ENCODE measurements around the gene CHDH.

The CHDH gene

GRCh38 chr3:53846134-53846850 lies at the start of gene CHDH, which contains the start of gene IL17RB:
Gene CHDH, minus strand, starts transcription at chr3:53846419. Its CDS starts 22,411 bp downstream, at chr3:53824008.
Gene IL17RB, plus strand, starts transcription at chr3:53846568. Its CDS starts 21 bp downstream, at chr3:53846589.
- no peak for DNase-seq

DNA sequence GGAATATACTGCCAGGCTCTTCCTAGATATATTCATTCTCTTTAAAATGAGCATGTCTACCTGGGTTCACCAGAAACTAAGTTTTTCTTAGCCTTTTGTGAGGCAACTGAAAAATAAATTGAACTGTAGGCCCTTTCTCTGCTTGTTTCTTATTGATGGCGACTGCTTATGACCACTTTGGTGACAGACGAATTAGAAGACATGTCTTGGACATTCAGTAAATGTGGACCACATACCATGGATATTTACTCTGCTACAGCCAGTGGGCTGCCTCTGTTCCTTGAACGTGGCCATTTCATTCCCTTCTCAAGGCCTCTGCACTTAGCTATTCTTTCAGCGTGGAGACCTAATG lies 46.0 kb upstream of the CHDH start:
- no peak for DNase-seq

DNA sequence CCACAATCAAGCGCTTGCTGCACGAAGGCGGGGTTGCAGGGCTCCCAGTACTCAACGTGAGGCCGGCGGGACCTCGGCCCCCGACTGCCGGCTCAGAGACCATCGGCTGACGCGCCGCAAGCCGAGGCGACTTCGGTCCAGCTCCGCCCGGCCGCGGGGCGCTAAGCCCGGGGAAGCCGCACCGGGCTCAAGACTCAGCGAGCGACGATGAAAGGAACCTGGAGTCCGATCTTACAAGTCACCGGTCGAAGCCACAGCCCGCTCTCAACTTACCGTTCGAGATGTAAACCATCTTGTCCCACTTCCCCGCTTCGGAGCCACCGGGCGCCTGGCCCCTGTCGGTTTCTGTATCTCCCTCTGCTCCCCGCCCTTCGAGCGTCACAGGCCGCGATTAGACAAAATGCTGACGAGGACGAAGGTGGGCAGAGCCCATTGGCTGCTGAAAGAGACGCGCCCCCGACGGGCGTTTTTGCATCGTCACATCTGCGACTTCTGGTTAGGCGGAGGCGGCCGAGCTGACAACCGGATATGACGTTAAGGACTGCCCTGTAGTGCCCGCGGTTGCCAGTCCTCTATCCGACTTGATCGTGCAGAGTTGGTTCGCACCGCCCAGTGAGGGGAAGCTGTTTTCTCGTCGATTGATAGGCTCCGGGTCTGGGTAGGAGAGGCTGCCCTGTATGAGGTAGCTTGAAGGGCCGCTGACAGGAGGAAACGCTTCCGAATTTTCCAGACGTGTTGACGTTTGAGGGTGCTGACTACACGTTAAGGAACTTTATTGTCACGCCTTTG lies 45.5 kb upstream of the CHDH start, which contains the start of gene SELENOK:
SELENOK (minus strand) TSS at position 363 of the 789 bp plus-strand sequence.
- DNase-seq, result peak; percentile 37

DNA sequence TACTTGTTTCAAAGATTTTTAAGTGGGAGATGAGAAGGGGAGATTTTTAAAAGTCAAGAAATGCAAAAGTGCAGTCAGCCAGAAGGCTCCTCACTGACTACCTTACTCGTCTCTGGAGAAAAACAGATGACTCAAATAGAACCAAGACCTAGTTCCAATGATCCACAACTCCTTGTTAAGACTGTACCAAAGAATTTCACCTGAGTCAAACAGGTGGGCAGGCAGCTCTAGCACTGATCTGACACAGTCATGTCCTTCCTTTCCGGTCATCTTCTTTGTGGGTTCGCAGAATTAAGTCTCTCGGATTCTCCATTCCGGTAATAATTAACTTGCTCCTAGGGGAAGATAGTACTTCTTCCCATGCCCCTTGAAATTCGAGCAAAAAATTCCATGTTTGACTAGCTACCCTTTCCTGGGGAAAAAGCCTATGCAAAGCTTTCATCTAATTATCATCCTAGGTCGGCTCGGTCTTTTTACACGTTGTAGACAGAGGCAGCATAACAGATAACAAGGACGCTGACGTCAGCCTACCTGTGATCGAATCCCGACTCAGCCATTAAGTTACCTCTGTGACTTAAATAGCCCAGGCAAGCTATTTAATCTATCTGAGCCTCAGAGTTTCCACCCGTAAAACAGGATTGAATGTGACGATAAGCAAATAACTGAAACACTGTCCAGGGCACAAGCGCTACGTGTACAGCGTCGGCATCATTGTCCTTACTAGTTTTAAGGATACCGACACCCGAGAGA lies 44.7 kb upstream of the CHDH start:
- DNase-seq, result no peak

GRCh38 chr3:53888232-53888631 lies 42.0 kb upstream of the CHDH start:
- no peak for DNase-seq

DNA sequence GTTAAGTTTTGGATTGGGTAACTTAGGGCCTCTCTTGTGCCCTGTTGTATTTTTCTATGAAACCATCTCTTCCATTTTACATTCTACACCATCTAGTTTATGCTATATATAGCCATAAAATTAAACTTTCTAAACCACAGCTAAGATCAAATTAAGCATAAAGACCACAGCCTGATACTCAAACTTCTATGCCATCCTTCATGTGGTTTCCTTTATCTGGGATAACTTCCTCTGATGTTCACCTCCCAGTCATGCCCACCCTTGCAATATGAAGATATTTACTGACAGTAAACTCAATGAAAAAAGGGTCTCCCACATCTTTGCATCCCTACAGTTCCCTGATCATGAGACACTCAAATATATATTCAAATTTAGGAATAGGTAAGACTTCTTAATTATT lies 41.2 kb upstream of the CHDH start:
- no peak for DNase-seq

GRCh38 chr3:53885239-53885638 lies 39.0 kb upstream of the CHDH start:
- DNase-seq, result no peak

GRCh38 chr3:53884623-53885022 lies 38.4 kb upstream of the CHDH start:
- no peak for DNase-seq

GRCh38 chr3:53883008-53883407 lies 36.8 kb upstream of the CHDH start:
- DNase-seq, result no peak

- peak; percentile 40 for DNase-seq
Measured at GRCh38 chr3:53881691-53882593, 35.7 kb upstream of the CHDH start, which contains the start of gene ACTR8. Gene ACTR8, minus strand, starts transcription at chr3:53882152. Its CDS starts 51 bp downstream, at chr3:53882101.

DNA sequence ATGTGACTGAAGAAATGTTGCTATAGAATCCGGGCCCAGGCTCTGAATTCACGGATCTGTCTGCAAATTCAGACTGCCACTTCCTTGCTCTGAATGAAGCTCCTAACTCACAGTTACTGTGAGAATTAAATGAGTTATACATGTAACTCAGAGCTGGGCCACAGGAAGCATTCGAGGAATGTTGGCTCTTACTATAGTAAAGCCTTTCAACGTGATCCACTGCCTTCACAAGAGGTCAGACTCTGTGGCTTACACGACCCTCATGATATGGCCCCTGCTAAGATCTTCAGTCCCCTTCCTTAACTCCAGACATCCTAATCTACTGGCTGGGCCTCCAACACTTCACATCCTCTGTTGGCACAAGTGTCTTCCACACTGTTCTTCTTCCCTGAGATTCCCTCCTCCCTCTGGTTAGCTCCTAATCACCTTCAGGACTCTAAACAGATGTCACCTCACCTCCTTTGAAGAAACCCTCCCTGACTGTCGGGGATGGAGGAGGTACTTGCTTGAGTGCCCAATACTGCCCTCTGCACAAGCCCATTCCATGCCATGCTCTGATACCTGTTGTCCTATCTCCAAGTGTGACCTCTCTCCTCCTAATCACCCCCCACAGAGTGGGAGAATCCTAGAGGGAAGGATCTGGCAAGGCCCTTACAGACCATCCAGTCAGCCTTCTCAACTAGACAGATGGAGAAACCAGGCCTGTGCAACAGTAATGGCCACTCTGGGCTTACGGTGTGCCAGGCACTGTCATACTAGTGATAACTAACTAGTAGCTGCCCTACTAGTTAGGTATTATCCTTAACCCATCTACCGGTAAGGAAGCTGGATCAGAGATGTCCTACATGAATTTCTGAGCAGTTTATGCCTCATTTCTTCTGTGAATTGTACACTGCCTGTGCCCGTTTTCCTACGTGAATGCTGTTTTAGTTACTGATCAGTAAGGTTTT lies 34.5 kb upstream of the CHDH start:
- DNase-seq, result no peak

- no peak for DNase-seq
Measured at GRCh38 chr3:53865732-53866499, 19.7 kb upstream of the CHDH start.

DNA sequence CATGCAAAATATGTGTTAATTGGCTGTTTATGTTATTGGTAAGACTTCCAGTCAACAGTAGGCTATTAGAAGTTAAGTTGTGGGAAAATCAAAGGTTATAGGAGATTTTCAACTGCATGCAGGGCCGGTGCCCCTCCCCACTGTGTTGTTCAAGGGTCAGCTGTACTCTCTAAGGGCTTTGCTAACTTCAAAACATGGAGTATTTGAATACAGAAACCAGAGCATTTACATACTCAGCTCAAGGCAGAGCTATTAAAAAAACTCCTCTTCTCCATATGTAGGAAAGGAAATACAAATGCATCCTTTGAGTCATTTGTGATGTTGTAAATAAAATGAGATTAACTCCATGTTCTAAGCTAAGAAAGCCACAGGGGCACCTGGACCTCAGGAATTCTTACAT lies 16.9 kb upstream of the CHDH start:
- no peak for DNase-seq

GRCh38 chr3:53862241-53862640 lies 16.0 kb upstream of the CHDH start:
- no peak for DNase-seq

DNA sequence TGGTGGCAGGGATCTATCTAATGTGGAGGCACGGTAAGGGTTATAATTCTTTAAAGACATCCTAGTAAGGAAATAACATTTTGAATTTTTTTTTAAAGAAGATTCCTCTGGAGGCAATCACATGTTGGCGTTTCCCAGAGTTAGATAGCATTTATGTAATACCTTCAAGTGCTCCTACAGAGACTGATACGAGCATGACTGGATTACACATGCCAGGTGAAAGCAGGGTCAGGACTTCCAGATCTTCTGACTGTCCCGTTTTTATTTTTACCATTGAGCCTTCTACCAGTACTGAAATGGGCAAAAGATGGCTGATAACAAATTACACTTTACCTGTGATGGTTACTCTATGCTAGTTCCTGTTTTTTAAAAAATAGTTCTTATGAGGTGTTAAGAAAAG lies 14.0 kb upstream of the CHDH start:
- no peak for DNase-seq

GRCh38 chr3:53859178-53859577 lies 13.0 kb upstream of the CHDH start:
- DNase-seq, result no peak

GRCh38 chr3:53858096-53858741 lies 12.0 kb upstream of the CHDH start:
- DNase-seq, result no peak

GRCh38 chr3:53856964-53857363 lies 10.7 kb upstream of the CHDH start:
- DNase-seq, result no peak

- DNase-seq, result no peak
Measured at GRCh38 chr3:53850895-53851294, 4.7 kb upstream of the CHDH start.

DNA sequence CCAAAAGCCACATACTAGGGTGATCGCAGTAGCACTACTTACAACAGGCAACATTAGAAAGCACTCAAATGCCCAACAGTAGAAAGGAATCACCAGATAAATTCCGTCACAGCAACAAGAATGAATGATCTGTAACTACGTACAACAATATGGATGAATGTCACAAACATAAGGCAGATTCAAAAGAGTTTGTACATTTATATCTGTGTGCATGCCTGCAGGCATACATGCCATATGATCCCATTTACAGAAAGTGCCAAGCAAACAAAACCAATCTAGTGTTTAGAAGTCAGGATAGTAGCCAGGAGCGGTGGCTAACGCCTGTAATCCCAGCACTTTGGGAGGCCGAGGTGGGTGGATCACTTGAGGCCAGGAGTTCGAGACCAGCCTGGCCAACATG lies 3.7 kb upstream of the CHDH start:
- no peak for DNase-seq
